Dermis microvascular lymphatic vessel endothelial cell (primary cell): ENCODE measurements around the gene ALAS1. TPM values are rescaled to one million over a fixed set of nuclear protein-coding genes. Genes with fewer than 3 reads are reported as not detected.

ENCODE experiments used
- DNase-seq, 2 donors: peaks; one replicate each; pipeline versions ENCODE4 v3.0.0 to v3.0.0-alpha.2; 2010; ENCODE audit warnings: low read depth in 2 of 2
- total RNA-seq: library from RNA; depleted of rRNA; stranded (reverse); fragments of >200 nt; gene quantifications from 2 replicates; pipeline ENCODE4 v1.2.1, GENCODE V29; 2014

The ALAS1 gene
- total RNA-seq, 1 donor from 2014 or later = 46.0 TPM

DNA sequence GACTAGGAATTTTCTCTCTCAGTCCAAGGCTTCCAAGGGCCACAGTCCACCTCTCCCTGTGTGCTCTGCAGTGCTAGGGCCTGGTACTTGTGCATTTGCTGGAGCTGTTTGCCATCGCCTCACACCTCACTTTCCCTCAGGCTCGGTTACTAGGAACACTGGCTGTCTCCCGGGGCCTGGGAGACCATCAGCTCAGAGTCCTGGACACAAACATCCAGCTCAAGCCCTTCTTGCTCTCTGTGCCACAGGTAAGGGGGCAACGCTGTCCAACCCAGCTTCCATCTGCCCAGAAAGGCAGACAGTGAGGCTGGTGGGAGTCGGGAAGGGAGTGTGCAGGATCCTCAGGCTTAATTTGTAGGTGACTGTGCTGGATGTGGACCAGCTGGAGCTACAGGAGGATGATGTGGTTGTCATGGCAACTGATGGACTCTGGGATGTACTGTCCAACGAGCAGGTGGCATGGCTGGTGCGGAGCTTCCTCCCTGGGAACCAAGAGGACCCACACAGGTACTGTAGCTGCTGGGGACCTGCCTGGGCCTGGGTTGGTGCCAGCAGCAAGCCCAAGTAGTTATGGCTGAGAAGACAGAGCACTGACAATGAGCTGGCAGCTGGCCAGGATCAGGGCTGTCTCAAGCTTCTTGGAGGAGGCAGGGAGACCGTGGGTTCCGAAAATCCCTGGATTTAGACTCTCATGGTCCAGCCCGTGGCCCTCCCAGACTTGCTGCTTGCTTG is 51.0 kb downstream of the ALAS1 start:
- DNase-seq = peak in 1 of 2 donors; percentile 30

DNA sequence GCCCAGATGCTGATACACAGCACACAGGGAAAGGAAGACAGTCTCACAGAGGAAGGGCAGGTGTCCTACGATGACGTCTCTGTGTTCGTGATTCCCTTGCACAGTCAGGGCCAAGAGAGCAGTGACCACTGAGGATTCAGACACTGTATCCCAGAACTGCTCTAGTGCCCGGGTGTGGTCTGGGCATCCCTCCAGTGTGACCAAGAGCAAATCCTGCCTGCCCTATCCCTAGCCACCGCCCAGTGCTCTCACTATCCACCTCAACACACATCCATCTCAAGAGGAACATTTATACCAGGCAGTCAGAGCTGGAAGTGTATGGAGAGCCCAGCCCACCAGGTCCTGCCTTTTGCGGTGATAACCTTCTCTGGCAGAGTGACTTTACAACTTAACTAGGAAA is 51.7 kb downstream of the ALAS1 start:
- DNase-seq = no peak

DNA sequence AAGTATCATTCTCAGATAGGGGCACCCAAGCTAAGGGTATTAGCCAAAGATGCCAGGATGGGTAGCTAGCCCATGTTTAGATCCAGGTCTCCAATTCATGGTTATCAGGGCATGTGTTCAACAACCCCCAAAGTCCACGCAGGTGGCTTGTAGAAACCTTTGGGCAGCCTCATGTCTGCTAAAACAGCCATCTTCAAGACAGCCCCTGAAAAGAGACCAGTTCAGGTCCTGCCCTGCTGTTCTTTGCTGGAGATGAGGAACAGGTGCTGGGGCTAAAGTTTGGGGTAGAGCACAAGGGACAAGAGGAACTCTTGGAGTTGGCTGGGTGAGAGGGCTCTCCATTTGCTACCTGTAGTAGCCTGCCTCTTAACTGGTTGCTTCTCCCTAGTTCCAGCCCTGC is 52.2 kb downstream of the ALAS1 start:
- no peak for DNase-seq

DNA sequence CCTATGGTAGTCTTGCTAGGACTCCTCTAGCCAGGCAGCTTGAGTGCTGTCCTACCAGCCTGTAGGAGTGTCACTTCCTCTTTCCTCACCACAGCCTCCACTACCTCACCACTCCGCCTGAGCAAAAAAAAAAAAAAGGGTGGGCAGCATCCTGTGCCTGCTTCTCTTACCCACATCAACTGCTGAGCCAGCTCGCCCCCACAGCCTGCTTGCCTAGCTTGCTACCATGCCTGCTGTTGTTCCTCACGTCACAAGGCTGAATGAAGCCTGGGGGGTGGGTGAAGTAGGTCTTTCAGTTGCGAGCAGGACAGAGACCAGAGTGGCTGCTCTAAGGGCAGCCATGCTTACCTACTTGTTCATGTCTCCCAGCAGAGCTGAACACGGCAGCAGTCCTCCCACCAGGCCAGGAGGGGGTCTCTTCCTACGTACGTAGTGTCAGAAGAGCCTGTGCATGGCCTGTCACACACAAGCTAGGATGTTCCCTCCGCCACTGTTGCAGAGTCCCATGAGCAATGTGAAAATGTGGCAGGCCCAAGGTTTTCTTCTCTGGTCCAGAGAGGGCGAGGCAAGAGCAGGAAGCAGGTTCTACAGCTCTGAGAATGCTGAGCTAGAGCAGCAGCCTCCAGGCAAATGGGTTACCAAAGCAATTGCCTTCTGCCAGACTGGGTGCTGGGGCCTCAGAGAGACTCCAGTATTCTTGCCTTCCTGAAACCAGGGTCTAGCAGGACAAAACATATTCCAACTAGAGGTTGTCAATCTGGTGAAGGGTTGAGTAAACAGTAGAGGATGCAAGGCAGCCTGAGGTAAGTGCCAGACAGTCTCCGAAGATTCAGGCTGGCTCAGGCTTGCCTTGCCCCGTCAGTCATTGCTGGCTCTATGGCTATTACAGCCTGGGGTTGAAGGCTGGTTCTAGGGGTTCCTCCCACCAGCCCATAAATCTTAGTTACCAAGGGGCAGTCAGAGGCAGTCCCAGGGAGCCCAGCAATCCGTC is 55.6 kb downstream of the ALAS1 start:
- DNase-seq = peak in 1 of 2 donors; percentile 49

DNA sequence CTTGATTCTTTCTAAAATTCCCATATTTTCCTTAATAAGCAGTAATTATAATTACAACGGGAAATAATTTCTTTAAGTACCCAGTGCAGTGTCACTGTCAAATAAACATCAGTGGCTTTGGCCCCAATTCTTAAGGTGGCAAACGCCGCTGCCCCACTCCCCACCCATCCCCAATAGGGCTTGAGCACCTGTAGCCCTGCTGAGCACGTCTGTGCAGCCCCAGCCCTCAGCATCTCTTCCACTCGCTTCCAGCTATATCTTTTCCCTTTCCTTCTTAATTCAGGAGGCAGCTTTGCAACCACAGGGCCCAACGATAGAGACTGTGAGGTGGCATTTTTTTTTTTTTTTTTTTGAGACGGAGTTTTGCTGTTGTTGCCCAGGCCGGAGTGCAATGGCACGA is 56.6 kb downstream of the ALAS1 start:
- no peak for DNase-seq

DNA sequence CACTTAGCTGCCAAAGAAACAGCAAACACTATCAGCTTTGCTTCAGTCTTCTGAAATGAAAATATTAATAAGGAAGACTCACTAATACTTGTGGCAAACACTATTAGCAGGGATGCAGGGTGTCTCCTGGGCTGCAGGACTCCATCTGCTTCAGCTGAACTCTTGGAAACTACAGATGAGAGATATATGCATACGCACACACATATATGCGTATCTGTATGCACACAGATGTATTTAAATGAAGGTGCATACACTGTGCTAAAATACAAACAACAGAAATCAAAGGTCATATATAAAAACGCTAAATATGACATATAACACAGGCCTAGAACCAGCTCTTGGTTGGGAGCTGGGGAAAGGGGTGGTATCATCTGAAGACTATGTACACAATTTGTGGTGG is 58.2 kb downstream of the ALAS1 start:
- DNase-seq = no peak

DNA sequence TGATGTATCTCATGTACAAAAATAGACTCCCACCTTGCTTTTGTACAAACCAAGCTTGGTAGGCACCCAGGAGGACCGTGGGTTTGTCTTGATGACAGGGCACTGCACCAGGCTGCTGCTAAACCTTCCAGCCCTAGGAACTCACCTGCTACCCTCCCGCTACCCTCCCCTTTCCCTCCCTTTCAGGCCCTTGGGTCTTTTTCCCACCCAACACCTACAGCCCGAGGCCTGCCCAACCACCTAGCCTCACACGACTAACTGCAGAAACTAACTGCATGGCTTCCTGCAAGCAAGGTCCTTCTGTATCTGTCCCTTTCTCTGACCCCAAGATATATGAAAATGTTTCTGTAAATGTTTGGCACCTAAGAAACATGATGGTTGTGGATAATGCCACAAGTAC is 58.7 kb downstream of the ALAS1 start:
- no peak for DNase-seq

DNA sequence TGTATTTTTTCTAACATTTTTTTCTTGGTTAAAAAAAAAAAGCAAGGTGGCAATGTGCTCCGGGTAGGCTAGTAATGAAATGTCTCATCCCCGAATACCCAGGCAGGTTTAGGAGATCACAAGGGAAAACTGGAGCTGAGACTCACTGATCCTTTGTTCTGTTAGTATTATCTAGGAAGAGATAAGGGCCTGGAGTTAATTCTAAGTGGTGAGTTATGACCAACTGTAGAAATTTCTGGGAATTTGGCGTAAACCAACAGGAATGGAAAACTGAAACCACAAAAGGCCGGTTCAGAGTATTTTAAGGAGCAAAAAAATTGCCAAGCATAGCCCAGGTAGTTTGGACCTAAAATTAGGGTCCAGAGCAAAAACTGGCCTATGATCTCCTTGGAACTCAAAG is 60.0 kb downstream of the ALAS1 start:
- DNase-seq = no peak

DNA sequence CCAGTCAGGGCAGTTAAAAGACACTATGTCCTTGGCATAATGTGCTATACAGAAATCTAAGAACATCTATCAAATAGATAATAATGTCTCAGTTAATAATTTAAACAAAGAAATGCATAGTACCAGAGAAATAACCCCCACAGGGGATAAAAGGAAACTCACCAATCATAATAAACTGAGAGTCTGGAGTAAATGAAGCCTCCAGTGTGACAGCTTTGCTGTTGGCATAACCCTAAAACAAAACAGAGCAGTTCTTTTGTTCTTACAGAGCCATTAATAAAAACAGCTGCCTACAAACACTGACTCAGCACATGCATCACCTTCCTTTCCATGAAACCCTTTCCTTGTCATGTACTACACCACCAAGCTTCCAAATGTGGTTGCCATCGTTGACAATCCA is 61.1 kb downstream of the ALAS1 start:
- DNase-seq = peak in 1 of 2 donors; percentile 84

DNA sequence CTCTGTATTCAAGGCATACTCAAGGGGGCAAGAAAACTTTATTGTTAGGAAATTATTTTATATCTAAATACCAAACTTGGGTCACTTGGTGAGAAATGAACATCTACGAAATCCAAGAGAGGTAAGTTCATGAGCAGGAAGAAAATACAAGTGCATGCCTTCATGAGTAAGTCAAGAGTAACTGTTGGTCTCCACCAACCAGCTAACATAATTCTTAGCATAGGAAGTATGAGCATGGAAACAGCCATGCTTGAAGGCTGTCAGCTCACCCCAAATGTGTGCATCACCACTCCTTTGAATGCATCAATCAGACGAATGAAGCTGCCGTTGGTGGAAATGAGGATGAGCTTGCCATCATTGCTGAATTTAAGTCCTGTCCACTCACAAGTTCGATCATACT is 61.5 kb downstream of the ALAS1 start:
- DNase-seq = no peak

DNA sequence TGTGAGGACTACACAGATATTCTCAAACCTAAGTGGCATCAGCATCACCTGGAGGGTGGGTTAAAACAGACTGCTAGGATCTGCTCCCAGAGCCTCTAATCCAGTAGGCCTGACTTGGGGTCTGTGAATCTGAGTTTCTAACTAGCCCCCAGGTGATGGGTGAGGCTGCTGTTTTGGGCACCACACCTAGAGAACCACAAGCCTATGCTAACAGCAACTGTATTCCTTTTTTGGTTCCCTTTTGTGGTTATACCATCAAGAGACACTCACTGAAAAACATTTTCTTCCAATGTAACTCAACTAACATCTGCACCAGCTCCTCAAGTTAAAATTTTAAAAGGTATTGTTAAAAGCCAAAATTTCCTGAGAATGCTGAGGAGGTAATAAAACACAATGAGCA is 64.5 kb downstream of the ALAS1 start:
- no peak for DNase-seq

Other genes starting within 250 kb of the ALAS1 start
- gene GPR62, start 242.8 kb upstream of the ALAS1 start, total RNA-seq = under 0.01 TPM in 1 of 2 replicates, not detected in the other
- 16.7 and 18.1 TPM in 2 replicates for gene PCBP4, start 230.7 kb upstream of the ALAS1 start, total RNA-seq
- 9.5 and 12.8 TPM in 2 replicates for gene ABHD14B, start 224.1 kb upstream of the ALAS1 start, total RNA-seq
- gene ABHD14A, start 223.1 kb upstream of the ALAS1 start, total RNA-seq = 4.2 and 5.3 TPM in 2 replicates
- gene ACY1, start 214.6 kb upstream of the ALAS1 start, total RNA-seq = 19.4 and 23.5 TPM in 2 replicates
- gene RPL29, start 202.3 kb upstream of the ALAS1 start, total RNA-seq = 811 and 952 TPM in 2 replicates
- 6.9 and 8.7 TPM in 2 replicates for gene DUSP7, start 141.6 kb upstream of the ALAS1 start, total RNA-seq
- 6.4 and 12.5 TPM in 2 replicates for gene POC1A, start 43.7 kb upstream of the ALAS1 start, total RNA-seq
- not detected in 2 replicates for gene TLR9, start 27.5 kb downstream of the ALAS1 start, total RNA-seq
- 128 and 132 TPM in 2 replicates for gene TWF2, start 41.0 kb downstream of the ALAS1 start, total RNA-seq
- gene PPM1M, start 47.6 kb downstream of the ALAS1 start, total RNA-seq = 11.2 and 13.7 TPM in 2 replicates
- gene WDR82, start 80.5 kb downstream of the ALAS1 start, total RNA-seq = 75.5 and 93.7 TPM in 2 replicates
- 22.2 and 27.7 TPM in 2 replicates for gene GLYCTK, start 89.7 kb downstream of the ALAS1 start, total RNA-seq
- gene DNAH1, start 118.2 kb downstream of the ALAS1 start, total RNA-seq = 1.0 and 2.8 TPM in 2 replicates
- 76.9 and 96.7 TPM in 2 replicates for gene BAP1, start 211.8 kb downstream of the ALAS1 start, total RNA-seq
- gene PHF7, start 212.5 kb downstream of the ALAS1 start, total RNA-seq = 3.0 TPM in 2 replicates
- 23.0 and 35.9 TPM in 2 replicates for gene SEMA3G, start 246.9 kb downstream of the ALAS1 start, total RNA-seq